Mucosa of descending colon (tissue), 3 donors: ENCODE results near the gene POU6F2. TPM values are rescaled to one million over a fixed set of nuclear protein-coding genes. Genes with fewer than 3 reads are reported as not detected.

Experiments used
- ATAC-seq: fragments of 200-7000 bp; cut with Tn5 transposase; one replicate; pipeline ENCODE4 v1.9.1; 2020; ENCODE audit warnings: mild to moderate bottlenecking, moderate library complexity
- DNase-seq, 3 donors: peaks; one replicate each; pipeline ENCODE4 v3.0.0-alpha.2; 2020
- H3K36me3 ChIP-seq: fragments of 200-600 bp; one replicate; pipeline ENCODE4 v1.8.0; 2021; ENCODE audit warnings: low read depth, mild to moderate bottlenecking
- H3K4me1 ChIP-seq: fragments of 200-600 bp; one replicate; pipeline ENCODE4 v1.8.0; 2021; ENCODE audit warnings: low read depth, mild to moderate bottlenecking
- H3K4me3 ChIP-seq: fragments of 200-600 bp; one replicate; pipeline ENCODE4 v1.8.0; 2021; ENCODE audit warnings: mild to moderate bottlenecking
- H3K9me3 ChIP-seq: fragments of 200-600 bp; one replicate; pipeline ENCODE4 v1.8.0; 2021; ENCODE audit warnings: mild to moderate bottlenecking
- CTCF ChIP-seq: fragments of 200-600 bp; IDR thresholded peaks from one replicate; pipeline ENCODE4 v1.8.0; 2022; ENCODE audit warnings: antibody characterized with exemption, mild to moderate bottlenecking
- intact Hi-C, 2 donors: fragments of 100-400 bp; cut with DNase I in 1 of 2; cut with micrococcal nuclease in 1 of 2; formaldehyde crosslinking; loops; one replicate each; pipeline versions ENCODE4 v1.11.0 to v1.11.1; 2022; cut with DNase I, micrococcal nuclease
- total RNA-seq, 3 donors: library from RNA; stranded (reverse); fragmentation: NEBNext Ultra II Directional in 2 of 3; extraction: Animal tissue kit (Norgen Biotek cat#: 25700) in 2 of 3; gene quantifications; one replicate each; pipeline versions ENCODE4 v1.2.1 to v1.2.4, GENCODE V29; 2021 to 2023
- donor health status: DM: no; HTN: no; CAD: no; lungs with moderate emphysema.
- donor health status: DM: no; HTN: no; CAD: no.
- donor health status: DM: no; HTN: yes; CAD: no.

Gene POU6F2
- total RNA-seq, 3 donors from 2014 or later, result 0.90 TPM; not detected in 2

DNA sequence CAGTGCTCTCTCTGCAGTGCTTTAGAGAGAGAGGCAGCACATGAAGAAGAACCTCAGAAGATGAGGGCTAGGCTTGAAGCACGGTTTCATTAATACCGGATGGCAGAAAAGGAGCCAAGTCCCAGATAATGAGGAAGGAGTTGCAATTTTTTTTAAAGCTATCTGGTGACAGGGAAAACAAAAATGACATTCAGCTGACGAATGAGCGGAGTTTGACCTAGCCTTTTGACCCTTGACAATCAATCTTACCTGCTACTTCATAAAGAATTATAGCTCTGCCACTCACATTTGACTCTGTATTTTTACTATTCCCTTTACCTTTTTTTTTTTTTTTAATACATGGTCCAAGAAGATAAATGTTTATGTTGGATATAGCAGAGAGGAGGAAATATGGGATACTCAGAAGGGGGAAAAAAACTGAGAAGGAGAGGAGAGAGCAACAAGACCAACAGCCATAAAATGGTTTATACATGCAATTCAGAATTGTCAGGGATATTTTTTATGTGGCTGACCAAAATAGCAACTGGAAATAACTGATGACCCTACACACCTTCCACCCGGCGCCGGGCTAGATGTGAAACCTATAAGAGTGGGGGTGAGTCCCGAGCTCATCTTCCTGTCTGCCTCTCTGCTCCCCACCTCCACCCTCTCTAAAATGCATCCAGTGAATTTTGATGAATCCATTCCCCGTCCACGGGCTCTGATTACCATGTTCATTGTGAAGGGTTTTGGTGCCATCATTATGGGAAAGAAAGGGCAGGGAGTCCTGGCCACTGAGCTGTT is 314.1 kb downstream of the POU6F2 start:
- no peak for TF ChIP-seq CTCF

GRCh38 chr7:39293056-39293823 is 315.5 kb downstream of the POU6F2 start:
- Histone ChIP-seq H3K9me3 (no peaks in the 10 kb centered on the region), H3K4me3 (no peak overlapping the region), H3K4me1 (no peaks in the 10 kb centered on the region), H3K36me3 (no peaks in the 10 kb centered on the region)
- no peak for ATAC-seq
- intact Hi-C loops, result no loop called here
- TF ChIP-seq CTCF, result no peak
- no peak for DNase-seq

More for the DNA sequence above, 314.1 kb downstream of the POU6F2 start:
- no peak for DNase-seq
- no peak for ATAC-seq
- H3K36me3 ChIP-seq, result no peaks in the 10 kb centered on the region
- no peaks in the 10 kb centered on the region for H3K4me1 ChIP-seq
- no peaks in the 10 kb centered on the region for H3K9me3 ChIP-seq
- intact Hi-C loops, result no loop called here
- no peak overlapping the region for H3K4me3 ChIP-seq

DNA sequence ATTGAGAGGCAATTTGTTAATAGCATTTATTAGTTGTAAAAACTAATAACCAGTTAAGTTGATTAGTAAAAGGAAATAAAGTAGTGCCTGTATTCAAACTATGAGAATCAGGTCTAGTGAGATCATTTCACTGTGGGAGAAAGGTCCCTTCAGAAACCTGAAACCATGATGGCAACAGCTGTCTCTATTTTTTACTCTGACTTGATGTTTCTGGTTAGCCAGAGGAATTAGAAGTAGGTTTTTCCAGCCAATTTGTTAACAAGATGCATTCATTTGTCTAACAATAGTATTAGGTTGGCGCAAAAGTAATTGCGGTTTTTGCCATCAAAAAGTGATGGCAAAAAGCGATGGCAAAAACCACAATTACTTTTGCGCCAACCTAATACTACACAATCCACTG is 316.3 kb downstream of the POU6F2 start:
- intact Hi-C loops, result no loop called here
- Histone ChIP-seq H3K36me3 (no peaks in the 10 kb centered on the region), H3K9me3 (no peaks in the 10 kb centered on the region), H3K4me3 (no peak overlapping the region), H3K4me1 (no peaks in the 10 kb centered on the region)
- no peak for TF ChIP-seq CTCF
- ATAC-seq (no peak), DNase-seq (no peak)

- DNase-seq (no peak), ATAC-seq (no peak)
- no peak for TF ChIP-seq CTCF
- intact Hi-C loops, result no loop called here
- H3K4me3 ChIP-seq, result no peak overlapping the region
- no peaks in the 10 kb centered on the region for H3K36me3 ChIP-seq
- H3K4me1 ChIP-seq, result no peaks in the 10 kb centered on the region
- H3K9me3 ChIP-seq, result no peaks in the 10 kb centered on the region
Observed at GRCh38 chr7:39295796-39296195, 318.1 kb downstream of the POU6F2 start.

GRCh38 chr7:39299695-39300094 is 322.0 kb downstream of the POU6F2 start:
- Histone ChIP-seq H3K9me3 (no peaks in the 10 kb centered on the region), H3K4me3 (no peak overlapping the region), H3K4me1 (no peaks in the 10 kb centered on the region), H3K36me3 (no peaks in the 10 kb centered on the region)
- DNase-seq, result no peak
- ATAC-seq, result no peak
- TF ChIP-seq CTCF, result no peak
- intact Hi-C loops, result no loop called here
